Renal cortex interstitium (tissue), 11 donors: ENCODE measurements around the gene CCDC148. TPM values are rescaled to one million over a fixed set of nuclear protein-coding genes. Genes with fewer than 3 reads are reported as not detected.
"Not testable (repeated sequence)": the region's sequence is repeated elsewhere in the genome, so short reads cannot be mapped to it uniquely, and the experiment has no call there.

Experiments
- DNase-seq, 11 donors: peaks; one replicate each; pipeline ENCODE4 v3.0.0-alpha.2; 2013; ENCODE audit warnings: low read depth in 9 of 11, low spot score in 4 of 11; ENCODE audit errors: extremely low read depth in 1 of 11
- polyA plus RNA-seq, 3 donors: library from polyadenylated mRNA; unstranded; fragments of 120-200 nt; gene quantifications; one replicate each; pipeline ENCODE4 v1.2.1, GENCODE V29; 2013; ENCODE audit not compliant: insufficient read length in 3 of 3

Gene CCDC148
- polyA plus RNA-seq, 3 donors: 8.0 to 12.7 (median 8.4) TPM

- DNase-seq: no peak
Measured at GRCh38 chr2:158486150-158486969, 29.8 kb upstream of the CCDC148 start.

GRCh38 chr2:158484892-158485556, 28.5 kb upstream of the CCDC148 start:
- DNase-seq: no peak

DNA sequence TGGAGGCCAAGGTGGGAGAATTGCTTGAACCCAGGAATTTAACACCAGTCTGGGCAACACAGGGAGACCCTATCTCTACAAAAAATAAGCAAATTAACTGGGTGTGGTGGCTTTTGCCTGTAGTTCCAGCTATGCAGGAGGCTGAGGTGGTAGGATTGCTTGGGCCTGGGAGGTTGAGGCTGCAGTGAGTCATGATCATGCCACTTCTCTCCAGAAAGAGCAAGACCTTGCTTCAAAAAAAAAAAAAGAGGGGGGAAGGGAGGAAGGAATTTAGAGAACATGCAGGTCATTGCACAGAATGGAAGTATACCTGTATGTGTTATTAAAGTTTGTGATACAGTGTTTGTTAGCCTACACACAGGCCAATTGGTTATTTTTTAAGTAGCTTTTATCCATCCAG, 26.0 kb upstream of the CCDC148 start:
- no peak for DNase-seq

DNA sequence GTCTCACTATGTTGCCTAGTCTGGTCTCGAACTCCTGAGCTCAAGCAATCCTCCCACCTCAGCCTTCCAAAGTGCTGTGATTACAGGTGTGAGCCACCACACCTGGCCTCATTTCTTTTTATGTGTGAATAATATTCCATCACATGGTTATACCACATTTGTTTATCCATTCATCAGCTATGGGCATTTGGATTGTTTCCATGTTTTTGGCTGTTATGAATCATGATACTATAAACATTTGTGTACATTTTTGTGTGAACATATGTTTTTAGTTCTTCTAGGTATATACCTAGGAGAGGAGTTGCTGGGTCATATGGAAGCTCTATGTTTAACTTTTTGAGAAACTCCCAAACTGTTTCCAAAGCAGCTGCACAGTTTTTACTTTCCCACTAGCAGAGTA, 24.6 kb upstream of the CCDC148 start:
- no peak for DNase-seq

- no peak for DNase-seq
Measured at GRCh38 chr2:158478816-158479215, 22.3 kb upstream of the CCDC148 start.

DNA sequence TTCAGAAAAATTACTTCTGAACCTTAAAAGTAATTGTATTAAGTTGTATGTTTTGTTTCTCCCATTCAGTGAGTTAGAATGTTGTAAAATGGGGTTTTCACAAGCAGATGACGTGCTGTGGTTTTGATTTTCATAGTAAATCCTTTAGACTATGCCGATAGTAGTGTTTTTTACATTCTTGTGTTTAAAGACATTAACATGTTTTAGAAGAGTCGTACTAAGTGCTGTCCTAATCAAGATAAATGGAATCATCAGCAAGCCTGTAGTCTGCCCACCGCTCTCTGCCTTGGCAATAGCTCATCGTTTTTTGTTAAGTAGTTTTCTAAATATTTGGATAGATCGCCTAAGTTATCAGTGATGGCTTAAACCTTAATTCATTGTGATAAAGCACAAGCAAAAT, 21.7 kb upstream of the CCDC148 start:
- DNase-seq: no peak

DNA sequence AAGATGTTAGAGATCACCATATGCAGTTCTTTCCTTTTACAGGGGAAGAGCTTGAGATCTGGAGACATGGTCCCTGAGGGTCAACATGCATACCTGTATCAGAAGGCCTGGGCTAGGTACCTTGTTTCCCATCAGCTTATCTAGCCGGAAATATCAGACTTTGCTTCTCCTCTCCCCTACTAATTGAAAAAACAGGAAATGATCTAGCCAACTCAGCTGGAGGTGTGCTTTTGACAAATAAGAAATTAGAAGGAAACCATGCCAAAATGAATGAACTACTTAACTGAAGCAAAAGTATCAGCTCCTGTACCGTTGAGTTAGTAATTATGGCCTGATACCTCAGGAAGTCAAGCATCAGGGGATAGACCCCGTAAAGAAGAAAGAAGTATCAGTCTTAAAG, 20.6 kb upstream of the CCDC148 start:
- no peak for DNase-seq

- DNase-seq: not testable (repeated sequence)
Measured at GRCh38 chr2:158474526-158475011, 18.0 kb upstream of the CCDC148 start.

GRCh38 chr2:158473719-158474392, 17.3 kb upstream of the CCDC148 start:
- no peak for DNase-seq

DNA sequence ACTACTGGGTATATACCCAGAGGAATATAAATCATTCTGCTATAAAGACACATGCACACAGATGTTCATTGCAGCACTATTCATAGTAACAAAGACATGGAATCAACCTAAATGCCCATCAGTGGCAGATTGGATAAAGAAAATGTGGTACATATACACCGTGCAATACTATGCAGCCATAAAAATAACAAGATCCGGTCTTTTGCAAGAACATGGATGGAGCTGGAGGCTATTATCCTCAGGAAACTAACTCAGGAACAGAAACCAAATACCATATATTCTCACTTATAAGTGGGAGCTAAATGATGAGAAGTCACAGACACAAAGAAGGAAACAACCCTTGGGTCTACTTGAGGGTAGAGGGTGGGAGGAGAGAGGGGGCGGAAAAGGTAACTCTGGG, 16.7 kb upstream of the CCDC148 start:
- DNase-seq: not testable (repeated sequence)

GRCh38 chr2:158472829-158473228, 16.3 kb upstream of the CCDC148 start:
- not testable (repeated sequence) for DNase-seq

DNA sequence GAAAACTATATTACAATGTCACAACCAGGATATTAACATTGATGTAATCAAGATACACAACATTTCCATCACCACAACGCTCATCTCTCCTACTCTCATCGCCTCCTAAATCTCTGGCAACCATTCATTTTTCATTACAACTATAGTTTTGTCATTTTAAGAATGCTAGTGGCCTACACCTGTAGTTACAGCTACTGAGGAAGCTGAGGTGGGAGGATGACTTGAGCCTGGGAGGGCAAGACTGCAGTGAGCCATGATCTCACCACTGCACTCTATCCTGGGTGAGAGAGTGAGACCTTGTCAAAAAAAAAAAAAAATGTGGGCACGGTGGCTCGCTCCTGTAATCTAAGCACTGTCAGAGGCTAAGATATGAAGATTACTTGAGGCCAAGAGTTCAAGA, 10.7 kb upstream of the CCDC148 start:
- no peak for DNase-seq

DNA sequence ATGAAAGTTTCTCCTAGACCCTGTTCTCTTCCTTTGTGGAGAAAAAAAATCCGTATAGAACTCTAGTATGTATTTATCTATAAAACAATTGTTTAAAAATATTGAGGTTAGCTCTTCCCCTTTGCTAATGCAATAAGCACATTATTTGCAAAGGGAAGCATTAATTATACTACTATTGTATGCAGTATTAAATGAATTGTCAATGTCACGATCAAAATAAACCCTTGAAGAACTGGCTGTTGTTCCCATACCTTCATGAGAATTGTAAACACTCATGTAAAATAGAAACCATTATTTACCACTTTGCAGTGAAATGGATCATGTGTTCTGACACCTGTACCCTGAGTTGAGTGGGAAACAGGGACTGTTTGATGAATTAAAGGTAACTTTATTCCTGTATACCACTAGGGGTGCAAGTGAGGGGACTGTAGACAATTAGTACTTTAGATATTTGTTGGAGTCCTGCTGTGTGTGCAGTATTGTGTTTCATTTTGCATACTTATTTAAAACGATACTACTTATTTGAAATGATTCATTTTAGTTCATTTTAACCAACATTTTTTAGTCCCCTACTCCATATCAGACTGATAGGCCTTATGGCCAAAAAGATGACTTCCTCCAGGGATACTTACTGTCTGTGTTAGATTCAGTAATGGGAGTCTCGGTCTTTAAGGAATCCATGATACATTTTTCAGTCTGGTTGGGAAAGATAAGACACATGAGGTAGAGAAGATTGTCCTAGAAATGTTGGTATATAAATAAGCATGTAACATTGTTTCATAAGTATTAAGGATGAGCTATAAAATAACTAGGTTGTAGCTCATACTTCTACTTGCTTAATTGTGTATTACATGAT, 8.1 kb upstream of the CCDC148 start:
- DNase-seq: no peak

DNA sequence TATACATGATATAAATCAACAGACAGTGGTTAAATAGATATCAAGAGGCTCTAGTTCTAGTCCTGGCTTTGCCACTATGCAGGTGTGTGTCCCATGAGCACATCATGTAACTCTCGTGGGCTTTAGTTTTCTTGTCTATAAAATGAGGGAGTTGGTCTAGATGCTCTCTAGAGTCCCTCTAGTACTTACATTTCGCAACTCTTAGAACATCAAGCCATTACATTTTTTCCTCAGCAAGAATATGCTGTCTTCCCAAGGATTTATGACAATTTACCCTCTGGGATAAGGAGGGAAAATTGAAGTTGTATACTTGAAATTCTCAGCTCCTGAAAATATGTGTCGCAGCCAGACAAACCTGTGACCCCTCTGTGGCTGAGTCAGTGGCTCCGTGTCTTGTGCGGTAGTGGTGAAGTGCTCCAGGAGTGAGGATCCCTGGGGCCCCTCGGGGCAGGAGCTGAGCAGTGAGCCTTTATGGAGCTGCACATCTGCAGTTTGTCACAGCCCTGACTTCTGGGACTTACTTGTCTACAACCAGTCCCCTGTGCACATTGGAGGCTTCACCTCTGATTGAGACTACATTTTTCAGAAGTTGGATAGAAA, 7.0 kb upstream of the CCDC148 start:
- no peak for DNase-seq

DNA sequence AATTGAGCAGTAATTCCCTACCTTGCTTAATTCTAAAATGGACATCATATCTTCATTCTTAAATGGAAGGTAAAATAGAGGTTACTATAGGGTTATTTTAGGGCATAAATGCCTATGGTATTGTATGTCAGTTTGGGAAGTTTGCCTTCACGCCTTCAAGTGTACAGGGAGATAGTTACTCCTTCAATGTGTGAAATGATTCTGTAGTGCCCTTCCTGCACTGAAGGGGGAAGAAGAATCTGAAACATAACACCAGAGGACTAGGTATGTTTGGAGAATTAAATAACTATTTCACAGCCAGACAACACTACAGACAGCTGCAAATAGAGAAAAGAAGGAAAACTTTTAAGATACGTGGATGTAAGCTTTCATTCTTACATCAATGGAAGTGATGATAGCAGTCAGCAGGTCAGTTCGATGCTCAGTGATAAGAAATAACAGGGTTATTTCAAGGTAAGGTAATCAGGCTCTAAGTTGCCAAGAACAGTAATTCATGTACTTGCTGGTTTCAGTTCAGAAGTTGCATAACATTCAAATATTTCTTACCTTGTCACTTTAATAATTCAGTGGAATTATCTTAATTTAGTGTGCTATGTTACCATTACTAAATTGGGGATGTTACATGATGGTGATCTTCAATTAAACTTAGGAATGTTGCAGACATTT, 4.2 kb upstream of the CCDC148 start:
- DNase-seq: no peak

DNA sequence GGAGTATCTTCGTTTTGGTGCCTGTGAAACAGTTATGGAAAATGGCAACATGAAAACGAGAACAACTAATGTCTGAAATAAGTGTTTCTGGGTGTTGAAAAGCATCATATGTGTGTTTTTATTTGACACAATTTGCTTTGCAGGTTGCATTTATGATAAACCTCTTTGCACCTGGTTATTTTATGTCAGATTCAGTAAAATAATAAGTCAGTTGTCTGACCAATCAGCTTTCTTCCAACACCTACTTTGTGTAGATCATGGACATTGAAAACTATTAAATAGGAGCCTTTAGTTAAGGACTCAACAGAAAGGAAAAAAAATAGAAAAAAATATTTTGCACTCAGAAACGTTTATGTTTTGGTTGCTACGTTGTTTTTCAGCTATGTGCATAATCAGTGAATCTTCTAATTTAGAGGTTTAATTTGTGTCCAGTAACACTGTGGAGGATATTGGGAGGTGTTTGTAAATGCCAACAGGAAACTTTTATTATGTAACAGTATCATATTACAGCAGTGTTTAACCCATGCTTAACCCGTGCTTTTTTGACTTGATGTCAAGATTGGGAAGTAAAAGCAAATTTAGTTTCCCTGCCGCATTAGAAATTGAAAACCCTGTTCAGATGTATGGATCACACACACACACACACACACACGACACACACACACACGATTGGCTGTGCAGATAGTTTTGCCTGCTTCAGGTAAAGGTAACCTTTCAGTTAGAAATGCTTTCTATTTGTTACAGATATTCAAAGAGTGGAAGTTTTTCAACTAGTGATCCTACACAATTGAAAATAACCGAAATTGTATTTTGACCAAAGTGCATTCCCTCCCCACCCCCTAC, 2.8 kb upstream of the CCDC148 start:
- no peak for DNase-seq

GRCh38 chr2:158458617-158458920, 2.0 kb upstream of the CCDC148 start:
- no peak for DNase-seq
